Spleen (tissue), 11 donors: ENCODE measurements around the gene SLC26A8. TPM values are rescaled to one million over a fixed set of nuclear protein-coding genes. Genes with fewer than 3 reads are reported as not detected.

Experiments used
- DNase-seq: peaks from one replicate; pipeline ENCODE4 v3.0.0-alpha.2; 2020
- H3K27ac ChIP-seq, 8 donors: fragments of 200-600 bp; sonication (generic) in 7 of 8; 1 replicate in 4 of 8; 2 replicates in 4 of 8; pipeline versions ENCODE4 v1.5.0 to v1.8.0; 2016 to 2021; ENCODE audit warnings: inconsistent platforms in 4 of 8, mild to moderate bottlenecking in 4 of 8, moderate library complexity in 1 of 8
- H3K27me3 ChIP-seq, 7 donors: fragments of 200-600 bp; sonication (generic) in 6 of 7; replicated peaks in 1 of 7; 1 replicate in 4 of 7; 2 replicates in 3 of 7; pipeline versions ENCODE4 v1.5.0 to v1.8.0; 2016 to 2021; ENCODE audit warnings: inconsistent platforms in 3 of 7, mild to moderate bottlenecking in 1 of 7
- H3K36me3 ChIP-seq, 6 donors: fragments of 200-600 bp; sonication (generic) in 5 of 6; 1 replicate in 4 of 6; 2 replicates in 2 of 6; pipeline versions ENCODE4 v1.5.0 to v1.8.0; 2016 to 2021; ENCODE audit warnings: inconsistent platforms in 2 of 6
- H3K4me1 ChIP-seq, 6 donors: fragments of 200-600 bp; sonication (generic) in 5 of 6; 1 replicate in 3 of 6; 2 replicates in 3 of 6; pipeline versions ENCODE4 v1.5.0 to v1.8.0; 2016 to 2021; ENCODE audit warnings: inconsistent platforms in 3 of 6
- H3K4me3 ChIP-seq, 8 donors: fragments of 200-600 bp; sonication (generic) in 7 of 8; 1 replicate in 4 of 8; 2 replicates in 4 of 8; pipeline versions ENCODE4 v1.5.0 to v1.8.0; 2016 to 2021; ENCODE audit warnings: inconsistent platforms in 4 of 8, mild to moderate bottlenecking in 4 of 8, moderate library complexity in 2 of 8
- H3K9me3 ChIP-seq, 8 donors: fragments of 200-600 bp; sonication (generic) in 7 of 8; 1 replicate in 4 of 8; 2 replicates in 4 of 8; pipeline versions ENCODE4 v1.5.0 to v1.8.0; 2016 to 2021; ENCODE audit warnings: inconsistent platforms in 4 of 8
- POLR2A ChIP-seq, 3 donors: fragments of 450-650 bp; IDR thresholded peaks; one replicate each; pipeline ENCODE4 v1.5.1; 2017; ENCODE audit warnings: antibody characterized with exemption in 3 of 3, mild to moderate bottlenecking in 1 of 3
- POLR2AphosphoS5 ChIP-seq, 3 donors: sonication (generic); formaldehyde crosslinking; IDR thresholded peaks; one replicate each; pipeline ENCODE4 v1.5.1; 2017; ENCODE audit warnings: antibody characterized with exemption in 3 of 3
- WGBS, 5 donors: extraction: QIAGEN DNeasy Blood & Tissue Kit in 3 of 5; methylation state at CpG; one replicate each; pipeline versions ENCODE4 v1.1.5 to v1.1.7; 2013 to 2018; 5-methylcytosine and 5-hydroxymethylcytosine counted together
- intact Hi-C: fragments of 100-400 bp; cut with DNase I; formaldehyde crosslinking; loops from one replicate; pipeline ENCODE4 v1.15.0; 2023; ENCODE audit warnings: low total_unique reads
- polyA plus RNA-seq, 3 donors: library from polyadenylated mRNA; stranded (reverse); fragments of 200-250 nt; gene quantifications; one replicate each; pipeline ENCODE4 v1.2.1, GENCODE V29; 2013
- total RNA-seq, 7 donors: library from RNA; depleted of rRNA in 3 of 7; stranded (reverse); fragments of >200 nt in 3 of 7; fragmentation: NEBNext Ultra II Directional in 4 of 7; extraction: Animal tissue kit (Norgen Biotek cat#: 25700) in 4 of 7; gene quantifications; one replicate each; pipeline versions ENCODE4 v1.1.0 to v1.2.1, GENCODE V29; 2016 to 2021
- TF ChIP-seq, protein P1 (sequence below), 11 experiments: fragments of 200-600 bp in 7 of 11; fragments of 450-650 bp in 4 of 11; sonication (generic) in 4 of 11; IDR thresholded peaks in 8 of 11; conservative IDR thresholded peaks in 3 of 11; 1 replicate in 7 of 11; 2 replicates in 4 of 11; pipeline versions ENCODE4 v1.4.0 to v1.8.0; 2016 to 2021; ENCODE audit warnings: antibody characterized with exemption in 11 of 11, inconsistent platforms in 4 of 11, mild to moderate bottlenecking in 1 of 11
- donor health status: healthy with polysubstance abuse.
- donor health status: DM: no; HTN: no; CAD: no; lungs with moderate emphysema.
- donor health status: DM: no; HTN: no; CAD: no.
- donor health status: Bipolar disorder and iron deficiency.
- donor health status: healthy.
- donor health status: DM: no; HTN: no; CAD: no.
- donor health status: DM: yes; HTN: yes; CAD: no.

SLC26A8 gene
- total and polyA plus RNA-seq, 10 donors = 0.11 to 7.8 (median 2.5) TPM

DNA sequence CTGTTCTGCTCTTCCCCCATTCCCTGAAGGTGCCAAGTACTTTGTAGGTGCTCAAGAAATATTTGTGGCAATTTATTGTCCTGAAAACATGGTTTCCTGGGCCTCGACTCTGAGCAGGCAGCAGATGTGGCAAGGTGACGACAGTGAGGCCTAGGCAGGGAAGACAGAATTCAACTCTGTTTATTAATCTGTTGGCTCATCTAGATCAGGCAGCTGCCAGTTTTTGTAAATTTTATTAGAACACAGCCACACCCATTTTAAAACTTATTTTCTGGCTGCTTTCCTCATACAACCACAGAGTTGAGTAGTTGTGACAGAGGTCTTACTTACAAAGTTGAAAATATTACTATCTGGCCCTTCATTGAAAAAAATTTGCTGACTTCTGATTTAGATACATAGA lies 27.7 kb upstream of the SLC26A8 start:
- H3K27me3 ChIP-seq = no peaks in the 10 kb centered on the region
- intact Hi-C loops = no loop called here
- WGBS, 5 donors = 55 to 85% (median 68%) methylated on average over 2 of the region's 2 CpGs
- peak overlapping the region in 1 of 8 donors; percentile 9 for H3K27ac ChIP-seq
- H3K36me3 ChIP-seq = peaks cover 0 to 40% (median 16%) of the 10 kb centered on the region in 6 donors
- no peak overlapping the region for H3K4me3 ChIP-seq
- H3K4me1 ChIP-seq = peaks cover 5 to 95% (median 45%) of the 10 kb centered on the region in 6 donors
- no peaks in the 10 kb centered on the region for H3K9me3 ChIP-seq
- TF ChIP-seq, protein P1, sequence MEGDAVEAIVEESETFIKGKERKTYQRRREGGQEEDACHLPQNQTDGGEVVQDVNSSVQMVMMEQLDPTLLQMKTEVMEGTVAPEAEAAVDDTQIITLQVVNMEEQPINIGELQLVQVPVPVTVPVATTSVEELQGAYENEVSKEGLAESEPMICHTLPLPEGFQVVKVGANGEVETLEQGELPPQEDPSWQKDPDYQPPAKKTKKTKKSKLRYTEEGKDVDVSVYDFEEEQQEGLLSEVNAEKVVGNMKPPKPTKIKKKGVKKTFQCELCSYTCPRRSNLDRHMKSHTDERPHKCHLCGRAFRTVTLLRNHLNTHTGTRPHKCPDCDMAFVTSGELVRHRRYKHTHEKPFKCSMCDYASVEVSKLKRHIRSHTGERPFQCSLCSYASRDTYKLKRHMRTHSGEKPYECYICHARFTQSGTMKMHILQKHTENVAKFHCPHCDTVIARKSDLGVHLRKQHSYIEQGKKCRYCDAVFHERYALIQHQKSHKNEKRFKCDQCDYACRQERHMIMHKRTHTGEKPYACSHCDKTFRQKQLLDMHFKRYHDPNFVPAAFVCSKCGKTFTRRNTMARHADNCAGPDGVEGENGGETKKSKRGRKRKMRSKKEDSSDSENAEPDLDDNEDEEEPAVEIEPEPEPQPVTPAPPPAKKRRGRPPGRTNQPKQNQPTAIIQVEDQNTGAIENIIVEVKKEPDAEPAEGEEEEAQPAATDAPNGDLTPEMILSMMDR (IDR thresholded peaks at IDR 0.05 in 8 of 11, conservative IDR thresholded peaks at IDR 0.05 in 3 of 11) = no peak
- no peak for TF ChIP-seq POLR2AphosphoS5 (IDR thresholded peaks at IDR 0.05)
- TF ChIP-seq POLR2A (IDR thresholded peaks at IDR 0.05) = no peak
- no peak for DNase-seq

DNA sequence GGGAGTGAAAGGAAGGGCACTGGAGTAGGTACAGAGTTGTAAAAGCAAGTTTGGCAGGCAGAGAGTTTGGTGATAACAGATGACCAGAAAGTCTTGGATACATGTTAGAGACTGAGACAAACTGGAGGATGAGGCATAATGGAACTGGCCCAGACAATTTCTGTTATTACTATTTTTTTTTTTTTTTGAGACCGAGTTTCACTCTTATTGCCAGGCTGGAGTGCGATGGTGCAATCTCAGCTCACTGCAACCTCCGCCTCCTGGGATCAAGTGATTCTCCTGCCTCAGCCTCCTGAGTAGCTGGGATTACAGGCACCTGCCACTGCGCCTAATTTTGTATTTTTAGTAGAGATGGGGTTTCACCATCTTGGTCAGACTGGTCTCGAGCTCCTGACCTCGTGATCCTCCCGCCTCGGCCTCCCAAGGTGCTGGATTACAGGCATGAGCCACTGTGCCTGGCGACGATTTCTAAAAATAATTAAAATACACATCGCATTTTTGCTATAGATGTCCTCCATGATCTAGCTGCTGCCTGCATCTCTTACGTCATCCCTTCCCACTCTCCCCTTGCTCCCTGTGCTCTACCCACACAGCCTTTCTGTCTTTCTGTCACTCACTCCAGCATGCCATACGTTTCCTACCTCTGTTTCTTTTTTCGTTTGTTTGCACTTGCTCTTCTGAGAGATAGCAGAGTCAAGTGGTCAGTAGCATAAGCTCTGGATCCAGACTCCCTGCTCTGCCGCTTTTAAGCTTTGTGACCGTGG lies 26.7 kb upstream of the SLC26A8 start:
- no peak for TF ChIP-seq POLR2AphosphoS5 (IDR thresholded peaks at IDR 0.05)
- no peak for TF ChIP-seq POLR2A (IDR thresholded peaks at IDR 0.05)
- TF ChIP-seq, protein P1 (IDR thresholded peaks at IDR 0.05 in 8 of 11, conservative IDR thresholded peaks at IDR 0.05 in 3 of 11) = no peak
- 80 to 92% (median 84%) methylated on average over 16 of the region's 16 CpGs for WGBS, 5 donors
- Histone ChIP-seq H3K27ac (no peak overlapping the region), H3K9me3 (no peaks in the 10 kb centered on the region), H3K4me3 (no peak overlapping the region), H3K36me3 (peaks cover 0 to 35% (median 15%) of the 10 kb centered on the region in 6 donors), H3K27me3 (no peaks in the 10 kb centered on the region), H3K4me1 (peaks cover 5 to 97% (median 42%) of the 10 kb centered on the region in 6 donors)
- intact Hi-C loops = no loop called here
- DNase-seq = no peak

DNA sequence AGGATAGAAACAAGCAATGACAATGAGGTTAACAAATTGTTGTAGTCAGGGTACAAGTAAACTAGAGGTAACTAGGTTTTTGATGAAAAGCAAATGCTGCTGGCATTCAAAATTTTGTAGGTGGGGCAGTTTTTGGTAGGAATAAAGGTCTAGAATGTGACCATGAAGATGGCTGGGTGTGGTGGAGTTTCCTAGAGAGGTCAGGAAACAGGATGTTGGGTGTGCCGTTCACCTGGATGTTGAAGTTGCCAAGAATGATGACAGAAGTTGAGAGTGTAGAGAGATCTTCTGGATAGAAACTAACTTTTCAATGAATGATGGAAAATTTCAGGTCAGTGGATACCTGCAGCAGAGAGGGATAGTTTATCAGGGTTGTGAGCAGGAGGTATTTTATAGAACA lies 25.9 kb upstream of the SLC26A8 start:
- TF ChIP-seq POLR2A (IDR thresholded peaks at IDR 0.05) (no peak), POLR2AphosphoS5 (IDR thresholded peaks at IDR 0.05) (no peak)
- TF ChIP-seq, protein P1 (IDR thresholded peaks at IDR 0.05 in 8 of 11, conservative IDR thresholded peaks at IDR 0.05 in 3 of 11) = no peak
- intact Hi-C loops = no loop called here
- Histone ChIP-seq H3K4me1 (peaks cover 5 to 95% (median 38%) of the 10 kb centered on the region in 6 donors), H3K27ac (peak overlapping the region in 2 of 8 donors; percentile 10 to 29), H3K36me3 (peaks cover 0 to 33% (median 13%) of the 10 kb centered on the region in 6 donors), H3K9me3 (no peaks in the 10 kb centered on the region), H3K27me3 (no peaks in the 10 kb centered on the region), H3K4me3 (no peak overlapping the region)
- 15 to 36% (median 21%) methylated on average over 1 of the region's 1 CpG for WGBS, 5 donors
- no peak for DNase-seq

DNA sequence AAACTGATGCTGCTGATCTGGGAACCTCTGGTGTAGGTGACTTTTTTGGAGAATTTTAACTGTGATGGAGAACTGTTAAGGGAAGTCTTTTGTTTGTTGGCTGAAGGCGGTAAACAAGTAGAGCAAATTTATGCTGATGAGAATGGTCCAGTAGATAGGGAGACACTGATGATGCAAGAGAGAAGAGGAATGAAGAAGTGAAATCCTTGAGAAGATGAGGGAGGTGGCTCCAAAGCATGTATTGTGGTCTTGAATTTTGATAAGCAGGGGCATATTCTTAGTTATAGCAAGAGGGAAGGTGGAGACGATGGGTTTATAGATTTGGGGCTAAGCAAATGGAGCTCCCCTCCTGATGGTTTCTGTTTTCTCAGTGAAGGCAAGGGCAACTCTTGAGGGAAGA lies 25.1 kb upstream of the SLC26A8 start:
- peaks cover 0 to 26% (median 10%) of the 10 kb centered on the region in 6 donors for H3K36me3 ChIP-seq
- intact Hi-C loops = no loop called here
- H3K9me3 ChIP-seq = no peaks in the 10 kb centered on the region
- H3K4me1 ChIP-seq = peaks cover 5 to 91% (median 32%) of the 10 kb centered on the region in 6 donors
- H3K27ac ChIP-seq = peak overlapping the region in 2 of 8 donors; percentile 10 to 29
- no peak overlapping the region for H3K4me3 ChIP-seq
- H3K27me3 ChIP-seq = no peaks in the 10 kb centered on the region
- TF ChIP-seq POLR2AphosphoS5 (IDR thresholded peaks at IDR 0.05) (no peak), POLR2A (IDR thresholded peaks at IDR 0.05) (no peak)
- TF ChIP-seq, protein P1 (IDR thresholded peaks at IDR 0.05 in 8 of 11, conservative IDR thresholded peaks at IDR 0.05 in 3 of 11) = no peak
- 84 to 98% (median 90%) methylated on average over 2 of the region's 2 CpGs for WGBS, 5 donors
- no peak for DNase-seq
